A549 (cell line): ENCODE measurements around the gene DNAJC5.

Source experiments
- BHLHE40 ChIP-seq: IDR thresholded peaks from 2 replicates; pipeline ENCODE4 v1.6.1; 2012; ENCODE audit warnings: low read depth, low read length, inconsistent platforms
- CBX8 ChIP-seq: fragments of 200-600 bp; sonication (generic); IDR thresholded peaks from 2 replicates; pipeline ENCODE4 v1.6.1; 2016
- POLR2A ChIP-seq: IDR thresholded peaks from 2 replicates; pipeline ENCODE4 v1.6.1; 2012; ENCODE audit warnings: mild to moderate bottlenecking, low read length
- SMC3 ChIP-seq: fragments of >200 bp; sonication (Bioruptor Twin); formaldehyde crosslinking; IDR thresholded peaks from 3 replicates; pipeline ENCODE4 v1.6.1; 2018; ENCODE audit warnings: inconsistent platforms
- SREBF2 ChIP-seq: fragments of 450-650 bp; IDR thresholded peaks from 2 replicates; pipeline ENCODE4 v1.6.1; 2014; ENCODE audit warnings: mild to moderate bottlenecking, moderate library complexity
- TF ChIP-seq, protein P1 (sequence below): IDR thresholded peaks from 2 replicates; pipeline ENCODE4 v1.6.1; 2012
- TF ChIP-seq, protein P2 (sequence below): fragments of >200 bp; sonication (Bioruptor Twin); formaldehyde crosslinking; IDR thresholded peaks from 3 replicates; pipeline ENCODE4 v1.5.1; 2016

DNA sequence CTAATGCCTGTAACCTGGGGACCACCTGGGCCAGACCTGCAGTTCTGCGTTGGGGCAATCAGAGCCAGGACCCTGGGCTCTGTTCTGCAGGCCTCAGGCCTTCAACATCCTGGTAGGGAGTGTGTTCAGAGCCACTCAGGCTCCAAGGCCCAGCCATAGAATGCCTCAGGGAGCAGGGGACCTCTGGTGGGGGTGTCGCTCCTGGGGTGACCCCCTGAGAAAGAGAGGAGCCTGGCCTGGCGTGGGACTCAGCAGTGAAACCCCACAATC is 48.8 kb downstream of the DNAJC5 start:
- TF ChIP-seq POLR2A: no peak
- no peak for TF ChIP-seq BHLHE40
- TF ChIP-seq, protein P1, sequence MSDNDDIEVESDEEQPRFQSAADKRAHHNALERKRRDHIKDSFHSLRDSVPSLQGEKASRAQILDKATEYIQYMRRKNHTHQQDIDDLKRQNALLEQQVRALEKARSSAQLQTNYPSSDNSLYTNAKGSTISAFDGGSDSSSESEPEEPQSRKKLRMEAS: no peak
- TF ChIP-seq, protein P2, sequence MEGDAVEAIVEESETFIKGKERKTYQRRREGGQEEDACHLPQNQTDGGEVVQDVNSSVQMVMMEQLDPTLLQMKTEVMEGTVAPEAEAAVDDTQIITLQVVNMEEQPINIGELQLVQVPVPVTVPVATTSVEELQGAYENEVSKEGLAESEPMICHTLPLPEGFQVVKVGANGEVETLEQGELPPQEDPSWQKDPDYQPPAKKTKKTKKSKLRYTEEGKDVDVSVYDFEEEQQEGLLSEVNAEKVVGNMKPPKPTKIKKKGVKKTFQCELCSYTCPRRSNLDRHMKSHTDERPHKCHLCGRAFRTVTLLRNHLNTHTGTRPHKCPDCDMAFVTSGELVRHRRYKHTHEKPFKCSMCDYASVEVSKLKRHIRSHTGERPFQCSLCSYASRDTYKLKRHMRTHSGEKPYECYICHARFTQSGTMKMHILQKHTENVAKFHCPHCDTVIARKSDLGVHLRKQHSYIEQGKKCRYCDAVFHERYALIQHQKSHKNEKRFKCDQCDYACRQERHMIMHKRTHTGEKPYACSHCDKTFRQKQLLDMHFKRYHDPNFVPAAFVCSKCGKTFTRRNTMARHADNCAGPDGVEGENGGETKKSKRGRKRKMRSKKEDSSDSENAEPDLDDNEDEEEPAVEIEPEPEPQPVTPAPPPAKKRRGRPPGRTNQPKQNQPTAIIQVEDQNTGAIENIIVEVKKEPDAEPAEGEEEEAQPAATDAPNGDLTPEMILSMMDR: no peak
- TF ChIP-seq SREBF2: no peak
- TF ChIP-seq SMC3: no peak
- TF ChIP-seq CBX8: no peak
